T-helper 2 cell (primary cell): ENCODE results near the gene SSU72.

Source experiments
- DNase-seq, 5 experiments: peaks; one replicate each; pipeline versions ENCODE4 v3.0.0 to v3.0.0-alpha.2; 2012 to 2022

SSU72 gene

GRCh38 chr1:1610796-1611195 is 36.1 kb upstream of the SSU72 start:
- no peak for DNase-seq

- no peak for DNase-seq
Measured at GRCh38 chr1:1609822-1610485, 35.3 kb upstream of the SSU72 start.

- no peak for DNase-seq
Measured at GRCh38 chr1:1606232-1606631, 31.6 kb upstream of the SSU72 start.

- DNase-seq, result no peak
Measured at GRCh38 chr1:1605724-1606123, 31.1 kb upstream of the SSU72 start.

GRCh38 chr1:1605034-1605591 is 30.4 kb upstream of the SSU72 start:
- peak in 1 of 5 experiments; percentile 51 for DNase-seq

GRCh38 chr1:1604374-1605033 is 29.8 kb upstream of the SSU72 start:
- DNase-seq, result no peak

- no peak for DNase-seq
Measured at GRCh38 chr1:1603671-1604373, 29.2 kb upstream of the SSU72 start.

GRCh38 chr1:1602968-1603506 is 28.4 kb upstream of the SSU72 start:
- no peak for DNase-seq

GRCh38 chr1:1602304-1602967 is 27.8 kb upstream of the SSU72 start:
- no peak for DNase-seq

GRCh38 chr1:1601564-1602303 is 27.1 kb upstream of the SSU72 start:
- no peak for DNase-seq

GRCh38 chr1:1600861-1601563 is 26.3 kb upstream of the SSU72 start:
- no peak for DNase-seq

- no peak for DNase-seq
Measured at GRCh38 chr1:1599935-1600860, 25.5 kb upstream of the SSU72 start, which contains the start of gene FNDC10. FNDC10 (minus strand) TSS chr1:1600135; CDS start chr1:1600015, 120 bp downstream.

- peak in 2 of 5 experiments; percentile 20 to 79 for DNase-seq
Measured at GRCh38 chr1:1599030-1599934, 24.6 kb upstream of the SSU72 start.

GRCh38 chr1:1598720-1599029 is 24.0 kb upstream of the SSU72 start:
- no peak for DNase-seq

- DNase-seq, result no peak
Measured at GRCh38 chr1:1598051-1598719, 23.5 kb upstream of the SSU72 start.

GRCh38 chr1:1597275-1597930 is 22.7 kb upstream of the SSU72 start:
- DNase-seq, result peak in 1 of 5 experiments; percentile 49

- no peak for DNase-seq
Measured at GRCh38 chr1:1596493-1597274, 22.0 kb upstream of the SSU72 start.
